WI38 (cell line): Measurements from ENCODE around the gene NCAM2.

ENCODE experiments used
- H3K4me3 ChIP-seq: 2 replicates; pipeline ENCODE4 v1.5.1; 2011; ENCODE audit warnings: low read depth, mild to moderate bottlenecking, control low read depth, low read length
- CTCF ChIP-seq: IDR thresholded peaks from 2 replicates; pipeline ENCODE4 v1.5.1; 2012; ENCODE audit warnings: low read depth, mild to moderate bottlenecking, control low read depth, low read length

Gene NCAM2

GRCh38 chr21:20996421-20997310 lies 1.5 kb upstream of the NCAM2 start:
- H3K4me3 ChIP-seq, result no peak overlapping the region
- TF ChIP-seq CTCF, result no peak

- H3K4me3 ChIP-seq, result no peak overlapping the region; the same call in 1 of the 2 replicates
- TF ChIP-seq CTCF, result no peak
Measured at GRCh38 chr21:20997311-20997635, 936 bp upstream of the NCAM2 start.

DNA sequence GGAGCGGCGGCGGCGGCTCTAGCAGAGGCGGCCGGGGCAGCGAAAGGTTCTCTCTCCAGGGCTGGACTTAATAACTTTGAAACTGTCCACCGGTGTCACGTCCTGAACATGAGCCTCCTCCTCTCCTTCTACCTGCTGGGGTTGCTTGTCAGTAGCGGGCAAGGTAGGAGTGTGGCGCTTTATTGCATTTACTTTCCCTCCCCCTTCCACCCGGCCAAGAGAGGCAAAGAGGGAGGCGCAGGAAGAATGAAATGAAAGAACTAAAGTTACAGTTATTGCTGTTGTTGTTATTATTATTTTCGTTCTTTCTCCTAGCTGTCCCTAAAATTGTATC lies 214 bp downstream of the NCAM2 start:
- no peak for TF ChIP-seq CTCF
- peak overlapping the region; percentile 70 for H3K4me3 ChIP-seq

- no peak for TF ChIP-seq CTCF
- peak overlapping the region; percentile 70 for H3K4me3 ChIP-seq
Measured at GRCh38 chr21:20998886-20999285, 677 bp downstream of the NCAM2 start.

GRCh38 chr21:20999659-21000058 lies 1.4 kb downstream of the NCAM2 start:
- no peak overlapping the region for H3K4me3 ChIP-seq
- peak; percentile 90 for TF ChIP-seq CTCF

DNA sequence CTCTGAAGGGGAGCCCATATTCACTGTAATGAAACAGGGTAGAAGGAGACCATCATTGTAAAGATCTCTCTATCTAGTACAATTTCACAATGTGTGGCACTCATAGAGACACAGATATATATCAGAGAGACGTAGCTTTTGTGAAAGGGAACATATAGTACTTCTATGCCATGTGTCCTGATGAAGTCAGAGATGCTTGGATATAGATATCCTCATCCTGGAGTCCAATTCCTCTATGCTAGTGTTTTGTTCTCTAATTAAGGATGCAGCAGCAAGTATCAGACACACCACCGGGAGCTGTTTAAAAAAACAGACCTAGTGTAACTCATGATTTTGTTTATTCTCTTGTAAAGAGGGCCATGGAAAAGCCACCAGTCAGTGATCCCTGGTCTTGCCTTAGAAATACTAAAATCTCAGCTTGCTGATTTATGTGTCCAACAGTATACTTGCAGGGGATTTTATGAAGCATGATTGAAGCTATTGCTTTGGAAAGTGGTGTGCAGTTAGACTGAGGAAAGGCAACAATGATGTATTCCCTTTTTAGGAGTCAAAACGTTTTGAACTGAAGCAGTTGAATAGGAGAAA lies 2.5 kb downstream of the NCAM2 start:
- TF ChIP-seq CTCF, result no peak
- H3K4me3 ChIP-seq, result no peak overlapping the region

GRCh38 chr21:21001591-21002100 lies 3.4 kb downstream of the NCAM2 start:
- no peak overlapping the region for H3K4me3 ChIP-seq
- no peak for TF ChIP-seq CTCF
